ENCODE measurements around the gene UBE2B. TPM values are rescaled to one million over a fixed set of nuclear protein-coding genes. Genes with fewer than 3 reads are reported as not detected.
A peak's percentile ranks its signal among the peaks of the same experiment; 100 is the strongest.
"Not testable (repeated sequence)": the region's sequence is repeated elsewhere in the genome, so short reads cannot be mapped to it uniquely, and the experiment has no call there.

UBE2B gene
- total RNA-seq, 1 experiment from 2014 or later = 31.6 TPM

DNA sequence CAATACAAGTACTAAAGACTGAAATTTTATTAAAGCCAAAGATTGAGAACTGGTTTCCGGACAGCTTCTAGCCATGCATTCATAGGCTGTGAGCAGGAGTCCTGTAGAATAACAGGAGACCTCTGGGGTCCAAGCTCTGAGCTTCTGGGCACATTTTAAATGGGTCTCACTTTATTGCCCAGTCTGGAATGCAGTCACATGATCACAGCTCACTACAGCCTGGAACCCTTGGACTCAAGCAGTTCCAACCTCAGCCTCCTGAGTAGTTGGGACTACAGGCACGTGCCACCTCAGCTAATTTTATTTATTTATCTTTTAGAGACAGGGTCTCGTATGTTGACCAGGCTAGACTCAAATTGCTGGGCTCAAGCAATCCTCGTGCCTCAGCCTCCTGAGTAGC lies 24.9 kb downstream of the UBE2B start:
- no peak for DNase-seq (ENCODE audit: low spot score)
- in situ Hi-C loops (cut with HindIII; ENCODE audit: low sequenced_read_pairs) = no loop called here

DNA sequence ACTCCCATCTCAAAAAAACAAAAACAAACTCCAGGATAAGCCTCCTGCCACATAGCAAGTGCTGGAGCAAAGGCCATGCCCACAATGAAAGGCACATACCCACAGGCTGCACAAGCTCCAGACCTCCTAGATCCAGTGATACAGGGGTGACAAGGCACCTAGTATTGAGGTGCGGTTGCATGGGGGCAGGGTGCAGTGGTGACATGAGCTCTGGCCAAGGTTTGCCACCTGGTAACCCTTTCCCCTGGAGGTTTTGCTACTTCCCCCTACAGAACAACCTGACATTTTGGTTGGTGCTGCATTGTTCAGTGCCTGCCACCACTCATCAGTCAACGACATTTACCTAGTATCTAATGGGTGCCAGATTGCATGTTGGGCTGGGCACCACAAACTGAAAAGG lies 25.8 kb downstream of the UBE2B start:
- in situ Hi-C loops (cut with HindIII; ENCODE audit: low sequenced_read_pairs) = no loop called here
- no peak for DNase-seq (ENCODE audit: low spot score)

DNA sequence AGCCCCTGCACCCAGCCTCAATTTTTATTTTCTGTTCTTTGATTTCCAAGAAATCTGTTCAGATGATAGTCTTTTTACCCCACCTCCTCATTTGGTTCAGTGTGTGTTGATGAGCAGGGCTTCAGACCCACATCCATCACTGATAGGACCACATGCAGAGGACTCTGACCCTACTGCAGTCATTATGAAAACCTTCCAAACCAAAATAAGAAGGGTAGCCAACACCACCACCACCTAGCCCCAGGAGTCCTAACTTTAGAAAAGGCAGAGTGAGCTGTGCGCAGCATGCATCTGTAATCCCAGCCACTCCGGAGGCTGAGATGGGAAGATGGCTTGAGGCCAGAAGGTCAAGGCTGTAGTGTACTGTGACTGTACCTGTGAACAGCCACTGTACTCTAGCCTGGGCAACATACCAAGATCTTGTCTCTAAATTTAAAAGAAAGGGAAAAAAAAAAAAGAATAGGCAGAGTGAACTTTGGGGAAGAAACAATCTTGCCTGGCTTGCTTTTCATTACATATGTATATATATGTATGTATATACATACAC lies 27.3 kb downstream of the UBE2B start:
- DNase-seq (ENCODE audit: low spot score) = no peak
- in situ Hi-C loops (cut with HindIII; ENCODE audit: low sequenced_read_pairs) = no loop called here

DNA sequence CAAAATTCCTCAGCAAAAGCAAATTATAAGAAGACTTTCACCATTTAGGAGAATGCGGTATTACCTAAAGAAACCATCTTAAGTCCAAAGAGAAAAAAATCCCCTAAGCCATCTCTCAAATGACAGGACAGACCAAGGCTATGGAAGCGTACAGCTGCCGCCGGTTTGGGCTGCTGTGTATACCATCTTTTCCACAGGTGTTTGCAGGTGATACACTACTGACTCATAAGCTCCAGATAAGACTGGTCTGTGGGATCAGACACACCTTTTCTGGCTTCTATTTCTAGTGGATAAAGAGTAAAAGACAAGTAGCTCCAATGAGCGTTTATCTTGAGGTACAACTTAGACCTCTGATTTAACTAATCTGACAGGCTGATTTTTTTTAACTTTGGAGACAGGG lies 32.6 kb downstream of the UBE2B start:
- DNase-seq (ENCODE audit: low spot score) = no peak
- in situ Hi-C loops (cut with HindIII; ENCODE audit: low sequenced_read_pairs) = no loop called here

DNA sequence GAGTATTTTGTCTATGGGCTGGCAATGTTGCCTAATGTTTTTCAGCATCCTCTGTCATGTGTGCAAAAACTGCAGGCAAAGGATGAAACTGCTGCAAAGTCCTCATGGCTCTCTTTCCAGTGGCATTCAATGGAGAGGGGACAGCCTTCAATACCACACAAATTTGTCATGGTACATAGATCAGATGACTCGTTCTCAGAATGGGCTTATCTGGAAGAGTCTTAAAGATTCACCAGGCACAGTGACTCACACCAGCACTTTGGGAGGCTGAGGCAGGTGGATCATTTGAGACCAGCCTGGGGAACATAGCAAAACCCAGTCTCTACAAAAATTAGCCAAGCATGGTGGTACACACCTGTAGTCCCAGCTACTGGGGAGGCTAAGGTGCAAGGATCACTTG lies 35.0 kb downstream of the UBE2B start:
- no peak for DNase-seq (ENCODE audit: low spot score)
- in situ Hi-C loops (cut with HindIII; ENCODE audit: low sequenced_read_pairs) = no loop called here

DNA sequence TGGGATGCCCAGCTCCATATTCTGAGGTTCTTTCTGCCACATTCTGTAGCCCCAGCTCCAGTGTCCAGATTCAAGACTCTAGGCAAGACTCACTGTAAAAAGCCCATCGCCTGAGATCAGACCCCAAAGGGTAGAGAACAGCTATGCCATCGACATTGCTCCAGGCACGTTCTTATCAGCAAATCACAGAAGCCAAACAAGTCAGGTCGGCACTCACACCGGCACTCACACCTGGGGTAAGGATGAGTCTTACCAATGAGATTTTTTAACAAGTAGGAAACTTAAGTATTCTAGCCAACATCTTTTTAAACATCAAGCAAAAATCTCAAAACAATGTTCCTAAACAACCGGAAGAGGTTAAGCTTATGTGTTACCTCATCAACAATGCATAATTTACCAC lies 38.0 kb downstream of the UBE2B start:
- in situ Hi-C loops (cut with HindIII; ENCODE audit: low sequenced_read_pairs) = no loop called here
- no peak for DNase-seq (ENCODE audit: low spot score)

DNA sequence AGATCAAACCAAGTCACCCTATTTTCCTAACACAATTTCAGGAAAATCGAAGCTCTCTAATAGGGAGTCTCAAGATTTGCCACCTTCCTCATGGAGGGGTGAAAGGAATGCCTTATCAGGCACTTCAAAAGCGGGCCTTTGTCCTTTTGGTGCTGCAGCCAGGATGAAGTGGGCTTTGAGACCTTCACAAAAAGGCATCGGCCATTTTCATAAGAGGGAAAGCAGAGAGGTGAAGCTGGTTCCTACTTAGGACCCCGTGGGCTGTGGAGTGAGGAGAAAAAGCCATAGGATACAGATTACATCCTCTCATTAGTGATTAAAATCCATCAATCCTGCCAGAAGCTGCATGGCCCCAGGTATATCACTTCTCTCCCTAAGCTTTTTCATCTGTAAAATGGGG lies 39.5 kb downstream of the UBE2B start:
- in situ Hi-C loops (cut with HindIII; ENCODE audit: low sequenced_read_pairs) = no loop called here
- DNase-seq (ENCODE audit: low spot score) = no peak

DNA sequence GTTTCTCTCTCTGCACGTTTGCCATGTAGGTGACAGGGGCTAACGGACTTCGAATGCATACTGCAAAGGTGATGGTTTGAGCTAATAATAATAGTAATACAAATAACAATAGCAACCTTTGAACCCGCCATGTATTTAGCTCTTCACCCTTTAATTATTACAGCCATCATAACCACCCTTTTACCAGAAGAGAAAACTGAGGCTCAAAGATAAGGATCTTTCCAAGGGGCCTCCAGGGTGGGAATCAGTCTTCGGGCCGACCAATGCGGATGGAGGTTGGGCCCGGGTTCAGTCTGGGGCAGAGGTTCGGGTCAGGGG lies 39.8 kb downstream of the UBE2B start:
- in situ Hi-C loops (cut with HindIII; ENCODE audit: low sequenced_read_pairs) = no loop called here
- no peak for DNase-seq (ENCODE audit: low spot score)

DNA sequence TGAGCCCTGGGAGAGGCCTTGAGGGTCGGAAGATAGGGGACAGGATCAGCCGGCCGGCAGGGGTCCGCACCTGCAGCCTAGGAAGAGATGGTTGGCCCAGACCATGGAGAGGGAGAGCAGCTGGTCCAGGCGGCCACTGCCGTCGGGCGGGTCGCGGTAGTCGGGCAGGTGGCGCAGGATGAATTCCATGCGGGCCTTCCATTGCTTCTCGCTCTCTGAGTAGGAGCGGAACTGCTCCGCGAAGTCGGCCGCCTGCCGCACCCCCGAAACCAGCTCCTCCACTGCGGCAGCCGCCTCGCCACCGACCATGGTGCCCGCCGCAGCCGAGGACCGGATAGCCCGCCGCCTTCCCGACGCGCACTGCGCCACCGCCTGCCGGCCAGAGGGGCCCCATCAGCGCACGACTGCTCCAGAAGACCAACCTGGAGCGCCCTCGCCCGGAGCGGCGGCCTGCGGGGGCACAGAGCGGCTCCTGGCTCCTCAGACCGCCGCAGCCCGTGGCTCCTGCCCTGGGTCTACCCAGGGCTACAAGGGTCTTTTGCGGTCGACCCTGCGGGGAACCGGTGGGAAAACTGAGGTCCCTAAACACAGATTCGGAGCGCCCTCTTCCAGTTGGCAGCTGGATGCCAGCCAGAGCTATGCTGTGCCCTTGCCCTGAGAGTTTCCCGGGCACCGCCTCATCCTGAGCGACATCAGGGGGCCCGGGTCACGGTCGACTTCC lies 40.3 kb downstream of the UBE2B start, which contains the start of gene CDKN2AIPNL:
CDKN2AIPNL (minus strand) TSS at position 336 of the 721 bp plus-strand sequence; CDS start at position 309, 27 bp downstream.
- in situ Hi-C loops (cut with HindIII; ENCODE audit: low sequenced_read_pairs) = no loop called here
- DNase-seq (ENCODE audit: low spot score) = peak; percentile 89

DNA sequence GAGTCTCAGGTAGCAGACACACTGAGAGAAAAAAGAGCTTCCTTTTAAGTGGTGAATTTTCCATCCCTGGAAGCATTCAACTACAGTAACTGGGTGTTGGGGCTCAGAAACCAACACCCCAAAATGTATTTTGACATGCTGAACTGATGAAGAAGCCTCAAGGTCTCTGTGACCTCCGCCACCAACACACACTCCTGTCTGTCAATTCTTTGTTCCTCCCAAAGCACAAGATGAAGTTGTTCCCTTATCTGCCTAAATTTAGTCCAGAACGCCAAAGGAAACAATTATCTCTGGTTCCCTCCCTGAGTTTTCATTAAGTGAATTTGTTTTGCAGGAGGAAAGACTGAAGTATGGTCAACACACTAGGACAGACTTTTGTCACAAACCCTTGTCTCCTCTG lies 41.7 kb downstream of the UBE2B start:
- no peak for DNase-seq (ENCODE audit: low spot score)
- in situ Hi-C loops (cut with HindIII; ENCODE audit: low sequenced_read_pairs) = no loop called here

DNA sequence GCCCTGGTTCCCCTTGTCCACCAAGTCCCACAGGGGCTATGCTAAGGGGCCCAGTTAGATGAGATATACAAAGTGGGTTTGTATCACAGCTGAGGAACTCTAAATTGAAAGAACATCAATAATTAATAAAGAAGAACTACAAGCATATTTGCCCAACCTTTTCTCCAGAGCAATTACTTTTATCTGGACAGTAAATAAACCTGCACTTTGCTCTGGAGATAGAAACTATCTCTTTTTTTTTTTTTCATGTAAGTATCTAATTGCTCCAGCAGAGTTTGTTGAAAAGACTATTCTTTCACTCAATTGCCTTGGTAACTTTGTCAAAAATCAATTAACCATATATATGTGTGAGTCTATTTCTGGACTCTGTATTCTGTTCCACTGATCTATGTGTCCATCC lies 46.3 kb downstream of the UBE2B start:
- in situ Hi-C loops (cut with HindIII; ENCODE audit: low sequenced_read_pairs) = no loop called here

DNA sequence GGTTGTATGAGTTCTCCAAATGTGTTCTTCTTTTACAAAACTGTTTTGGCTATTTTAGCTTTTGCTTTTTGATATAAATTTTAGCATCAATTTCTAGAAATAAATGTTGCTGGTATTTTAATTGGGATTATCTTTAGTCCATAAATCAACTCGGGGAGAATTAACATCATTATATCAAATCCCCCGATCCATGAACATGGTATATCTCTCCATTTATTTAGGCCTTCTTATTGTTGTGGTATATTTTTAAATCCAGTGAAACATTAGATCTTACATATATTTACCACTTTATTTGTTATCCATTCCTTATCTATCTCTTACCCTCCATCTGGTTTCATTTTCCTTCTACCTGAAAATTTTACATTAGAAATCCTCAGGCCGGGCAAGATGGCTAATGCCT lies 47.6 kb downstream of the UBE2B start:
- in situ Hi-C loops (cut with HindIII; ENCODE audit: low sequenced_read_pairs) = no loop called here
- no peak for DNase-seq (ENCODE audit: low spot score)

More for the DNA sequence above, 46.3 kb downstream of the UBE2B start:
- no peak for DNase-seq (ENCODE audit: low spot score)

DNA sequence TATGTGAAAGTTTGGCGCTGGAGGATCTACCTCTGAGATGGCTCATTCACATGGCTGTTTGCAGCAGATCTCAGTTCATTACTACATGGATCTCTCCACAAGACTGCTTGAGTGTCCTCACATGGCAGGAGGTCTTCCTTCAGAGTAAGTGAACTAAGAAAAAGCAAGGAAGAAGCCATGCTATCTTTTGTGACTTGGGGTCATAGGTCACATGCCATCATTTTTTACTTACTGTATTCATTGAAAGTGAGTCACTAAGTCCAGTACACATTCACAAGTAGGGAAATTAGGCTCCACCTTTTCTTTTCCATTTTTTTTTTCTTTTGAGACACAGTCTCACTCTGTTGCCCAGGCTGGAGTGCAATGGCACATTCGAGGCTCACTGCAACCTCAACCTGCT lies 49.0 kb downstream of the UBE2B start:
- no peak for DNase-seq (ENCODE audit: low spot score)
- in situ Hi-C loops (cut with HindIII; ENCODE audit: low sequenced_read_pairs) = no loop called here

DNA sequence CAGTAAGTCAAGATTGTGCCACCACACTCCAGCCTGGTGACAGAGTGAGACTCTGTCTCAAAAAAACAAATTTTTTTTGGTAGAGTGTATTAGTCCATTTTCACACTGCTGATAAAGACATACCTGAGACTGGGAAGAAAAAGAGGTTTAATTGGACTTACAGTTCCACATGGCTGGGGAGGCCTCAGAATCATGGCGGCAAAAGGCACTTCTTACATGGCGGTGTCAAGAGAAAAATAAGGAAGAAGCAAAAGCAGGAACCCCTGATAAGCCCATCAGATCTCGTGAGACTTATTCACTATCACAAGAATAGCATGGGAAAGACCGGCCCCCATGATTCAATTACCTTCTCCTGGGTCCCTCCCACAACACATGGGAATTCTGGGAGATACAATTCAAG lies 49.7 kb downstream of the UBE2B start:
- DNase-seq (ENCODE audit: low spot score); in situ Hi-C loops (cut with HindIII; ENCODE audit: low sequenced_read_pairs): not testable (repeated sequence)

DNA sequence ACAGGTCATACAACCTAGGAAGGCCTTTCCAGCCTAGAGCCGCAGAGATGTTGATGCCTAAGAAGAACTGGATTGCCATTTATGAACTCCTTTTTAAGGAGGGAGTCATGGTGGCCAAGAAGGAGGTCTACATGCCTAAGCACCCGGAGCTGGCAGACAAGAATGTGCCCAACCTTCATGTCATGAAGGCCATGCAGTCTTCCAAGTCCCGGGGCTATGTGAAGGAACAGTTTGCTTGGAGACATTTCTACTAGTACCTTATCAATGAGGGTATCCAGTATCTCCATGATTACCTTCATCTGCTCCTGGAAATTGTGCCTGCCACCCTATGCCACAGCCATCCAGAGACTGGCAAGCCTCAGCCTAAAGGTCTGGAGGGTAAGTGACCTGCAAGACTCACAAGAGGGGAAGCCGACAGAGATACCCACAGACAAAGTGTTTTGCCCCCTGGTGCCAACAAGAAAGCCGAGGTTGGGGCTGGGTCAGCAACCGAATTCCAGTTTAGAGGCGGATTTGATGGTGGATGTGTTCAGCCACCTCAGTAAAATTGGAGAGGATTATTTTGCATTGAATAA lies 51.5 kb downstream of the UBE2B start:
- in situ Hi-C loops (cut with HindIII; ENCODE audit: low sequenced_read_pairs) = no loop called here
- no peak for DNase-seq (ENCODE audit: low spot score)

DNA sequence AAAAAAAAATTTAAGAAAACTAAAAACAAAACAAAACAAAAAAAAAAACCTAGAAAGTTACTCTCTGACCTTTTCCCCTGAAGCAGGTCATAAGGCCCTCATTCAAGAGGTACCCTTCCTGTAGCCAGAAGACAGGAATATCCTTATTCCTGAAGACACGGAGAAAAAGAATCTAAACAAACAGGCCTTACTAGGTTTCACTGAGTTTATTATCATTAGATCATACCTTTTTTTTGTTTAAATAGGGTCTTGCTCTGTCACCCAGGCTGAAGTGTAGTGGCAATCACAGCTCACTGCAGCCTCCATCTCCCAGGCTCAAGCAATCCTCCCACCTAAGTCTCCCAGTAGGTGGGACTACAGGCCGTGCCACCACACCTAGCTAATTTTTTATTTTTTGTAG lies 52.0 kb downstream of the UBE2B start:
- in situ Hi-C loops (cut with HindIII; ENCODE audit: low sequenced_read_pairs) = no loop called here
- no peak for DNase-seq (ENCODE audit: low spot score)

DNA sequence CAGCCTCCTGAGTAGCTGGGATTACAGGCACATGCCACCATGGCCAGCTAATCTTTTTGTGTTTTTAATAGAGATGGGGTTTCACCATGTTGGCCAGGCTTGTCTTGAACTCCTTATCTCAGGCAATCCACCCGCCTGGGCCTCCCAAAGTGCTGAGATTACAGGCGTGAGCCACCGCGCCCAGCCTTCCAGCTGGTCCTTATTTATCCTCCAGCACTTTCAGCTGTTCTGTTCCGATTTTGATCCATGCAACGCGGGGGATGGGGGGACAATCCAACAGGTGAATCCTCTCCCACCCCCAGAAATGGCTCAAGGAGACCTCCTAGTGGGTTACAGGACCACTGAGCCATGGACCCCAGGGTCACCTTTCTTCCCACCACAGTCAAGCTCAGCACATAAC lies 55.0 kb downstream of the UBE2B start:
- in situ Hi-C loops (cut with HindIII; ENCODE audit: low sequenced_read_pairs) = no loop called here
- DNase-seq (ENCODE audit: low spot score) = no peak

DNA sequence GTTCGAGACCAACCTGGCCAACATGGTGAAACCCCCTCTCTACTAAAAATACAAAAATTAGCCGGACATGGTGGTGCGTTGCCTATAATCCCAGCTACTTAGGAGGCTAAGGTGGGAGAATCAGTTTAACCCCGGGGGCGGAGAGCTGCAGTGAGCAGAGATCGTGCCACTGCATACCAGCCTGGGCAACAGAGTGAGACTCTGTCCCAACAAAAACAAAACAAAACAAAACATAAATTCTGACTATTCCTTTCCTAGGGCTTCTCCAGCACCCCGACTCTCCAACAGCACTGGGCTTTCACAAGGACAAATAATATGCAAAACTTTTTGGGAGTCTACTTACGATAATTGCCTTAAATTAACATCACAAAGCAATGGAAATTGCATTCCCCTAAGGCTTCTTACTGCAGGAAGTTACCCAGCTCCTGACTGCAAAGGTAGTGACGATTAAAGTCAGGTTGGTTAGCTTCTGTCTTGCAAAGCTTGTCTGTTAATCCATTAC lies 56.2 kb downstream of the UBE2B start:
- DNase-seq (ENCODE audit: low spot score) = no peak
- in situ Hi-C loops (cut with HindIII; ENCODE audit: low sequenced_read_pairs) = no loop called here

DNA sequence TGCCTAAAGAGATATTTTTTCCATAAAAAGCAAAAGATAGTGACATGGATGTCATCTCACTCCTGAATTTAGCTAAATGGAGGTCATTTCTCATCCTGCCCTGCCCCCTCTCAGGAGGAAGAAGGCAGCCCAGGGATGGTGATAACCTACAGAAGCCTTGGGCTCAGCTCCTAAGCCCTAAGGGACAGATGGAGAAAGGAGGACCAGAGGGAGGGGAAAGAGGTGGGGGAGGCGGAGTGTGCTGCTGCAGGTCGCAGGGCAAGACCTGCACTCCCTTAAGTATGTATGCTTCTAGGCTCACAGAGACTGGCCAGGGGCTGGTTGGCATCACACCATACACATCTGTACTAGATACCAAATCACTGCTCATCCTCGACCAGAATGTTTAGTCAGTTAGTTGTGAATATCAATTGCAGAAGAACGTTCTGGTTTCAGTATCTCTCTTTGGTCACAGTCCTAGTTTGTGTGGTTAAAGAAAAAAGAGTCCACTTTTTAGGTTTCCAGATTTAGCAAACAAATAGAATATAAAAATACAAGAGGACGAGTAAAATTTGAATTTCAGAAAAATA lies 58.7 kb downstream of the UBE2B start:
- in situ Hi-C loops (cut with HindIII; ENCODE audit: low sequenced_read_pairs) = no loop called here
- no peak for DNase-seq (ENCODE audit: low spot score)

DNA sequence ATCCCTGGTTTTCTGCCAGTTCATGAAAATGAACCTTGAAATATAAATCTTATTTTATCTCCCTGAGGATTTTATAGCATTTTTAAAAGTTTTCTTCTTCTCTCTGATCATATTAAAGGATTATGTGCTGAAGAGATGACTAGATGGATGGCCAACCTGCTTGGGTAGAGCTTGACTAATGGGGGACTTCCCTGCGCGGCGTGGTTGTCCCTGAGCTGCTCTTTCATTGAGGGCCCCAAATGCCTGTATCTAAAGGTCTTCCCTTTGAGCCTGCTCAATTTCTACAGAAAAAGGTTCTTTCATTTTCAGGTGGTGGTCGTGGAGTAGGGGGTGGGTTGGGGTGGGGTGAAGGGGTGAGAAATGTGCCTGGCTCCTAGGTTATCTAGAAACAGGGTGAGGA lies 60.8 kb downstream of the UBE2B start:
- no peak for DNase-seq (ENCODE audit: low spot score)
- in situ Hi-C loops (cut with HindIII; ENCODE audit: low sequenced_read_pairs) = no loop called here

All from G401 (cell line).